ENCODE data around the gene CD79A.

DNA sequence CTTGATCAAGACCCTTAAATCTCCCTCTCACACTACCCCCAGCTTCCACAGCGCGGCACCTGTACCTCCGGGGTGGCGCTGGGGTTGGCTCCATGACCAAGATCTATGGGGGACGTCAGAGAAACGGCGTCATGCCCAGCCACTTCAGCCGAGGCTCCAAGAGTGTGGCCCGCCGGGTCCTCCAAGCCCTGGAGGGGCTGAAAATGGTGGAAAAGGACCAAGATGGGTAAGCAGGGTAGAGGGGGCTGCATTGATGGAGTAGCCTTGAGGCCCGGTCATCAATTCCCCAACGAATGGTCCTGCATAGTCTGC is 8.1 kb upstream of the CD79A start:
- TF ChIP-seq, protein P1, sequence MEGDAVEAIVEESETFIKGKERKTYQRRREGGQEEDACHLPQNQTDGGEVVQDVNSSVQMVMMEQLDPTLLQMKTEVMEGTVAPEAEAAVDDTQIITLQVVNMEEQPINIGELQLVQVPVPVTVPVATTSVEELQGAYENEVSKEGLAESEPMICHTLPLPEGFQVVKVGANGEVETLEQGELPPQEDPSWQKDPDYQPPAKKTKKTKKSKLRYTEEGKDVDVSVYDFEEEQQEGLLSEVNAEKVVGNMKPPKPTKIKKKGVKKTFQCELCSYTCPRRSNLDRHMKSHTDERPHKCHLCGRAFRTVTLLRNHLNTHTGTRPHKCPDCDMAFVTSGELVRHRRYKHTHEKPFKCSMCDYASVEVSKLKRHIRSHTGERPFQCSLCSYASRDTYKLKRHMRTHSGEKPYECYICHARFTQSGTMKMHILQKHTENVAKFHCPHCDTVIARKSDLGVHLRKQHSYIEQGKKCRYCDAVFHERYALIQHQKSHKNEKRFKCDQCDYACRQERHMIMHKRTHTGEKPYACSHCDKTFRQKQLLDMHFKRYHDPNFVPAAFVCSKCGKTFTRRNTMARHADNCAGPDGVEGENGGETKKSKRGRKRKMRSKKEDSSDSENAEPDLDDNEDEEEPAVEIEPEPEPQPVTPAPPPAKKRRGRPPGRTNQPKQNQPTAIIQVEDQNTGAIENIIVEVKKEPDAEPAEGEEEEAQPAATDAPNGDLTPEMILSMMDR (conservative IDR thresholded peaks at IDR 0.05), result no peak
- TF ChIP-seq EZH2 (IDR thresholded peaks at IDR 0.05; ENCODE audit: low read depth), result no peak

Data from PC-9 (cell line).